ENCODE results near the gene TMEM80. TPM values are rescaled to one million over a fixed set of nuclear protein-coding genes. Genes with fewer than 3 reads are reported as not detected.

TMEM80 gene
- total and polyA plus RNA-seq, 4 donors: 5.1 to 12.4 (median 8.2) TPM

- H3K9me3 ChIP-seq (ENCODE audit: control insufficient read depth in 4 of 4, low read length in 3 of 4): no peaks in the 10 kb centered on the region
- peaks cover 2 to 37% (median 20%) of the 10 kb centered on the region in 4 donors for H3K36me3 ChIP-seq (ENCODE audit: control insufficient read depth in 4 of 4, insufficient read depth in 3 of 4, low read depth in 1 of 4, low read length in 3 of 4)
- no peak for DNase-seq (ENCODE audit: low spot score)
- no peaks in the 10 kb centered on the region for H3K27me3 ChIP-seq (ENCODE audit: control insufficient read depth in 4 of 4, insufficient read depth in 4 of 4, low read length in 3 of 4)
- 51% methylated on average over 33 of the region's 33 CpGs for WGBS
- peaks cover 0 to 15% (median 5%) of the 10 kb centered on the region in 4 donors for H3K4me1 ChIP-seq (ENCODE audit: control insufficient read depth in 4 of 4, insufficient read depth in 4 of 4, low read length in 3 of 4)
- H3K27ac ChIP-seq (ENCODE audit: low read depth in 1 of 2, low read length in 2 of 2): no peak overlapping the region
- no peak for TF ChIP-seq JUND (IDR thresholded peaks at IDR 0.05)
- TF ChIP-seq SP1 (IDR thresholded peaks at IDR 0.05): no peak
- peak in 1 of 2 donors; percentile 16 for TF ChIP-seq HNF4A (conservative IDR thresholded peaks at IDR 0.05)
- no peak overlapping the region for H3K9ac ChIP-seq (ENCODE audit: low read depth in 1 of 2, low read length in 2 of 2)
- no peak overlapping the region for H3K4me3 ChIP-seq (ENCODE audit: low read depth in 1 of 3, low read length in 3 of 3)
Observed at GRCh38 chr11:721741-722345, 26.2 kb downstream of the TMEM80 start.

GRCh38 chr11:722346-722811, 26.8 kb downstream of the TMEM80 start:
- Histone ChIP-seq H3K9ac (ENCODE audit: low read depth in 1 of 2, low read length in 2 of 2) (no peak overlapping the region), H3K27ac (ENCODE audit: low read depth in 1 of 2, low read length in 2 of 2) (no peak overlapping the region), H3K36me3 (ENCODE audit: control insufficient read depth in 4 of 4, insufficient read depth in 3 of 4, low read depth in 1 of 4, low read length in 3 of 4) (peaks cover 2 to 36% (median 20%) of the 10 kb centered on the region in 4 donors), H3K4me3 (ENCODE audit: low read depth in 1 of 3, low read length in 3 of 3) (no peak overlapping the region), H3K27me3 (ENCODE audit: control insufficient read depth in 4 of 4, insufficient read depth in 4 of 4, low read length in 3 of 4) (no peaks in the 10 kb centered on the region), H3K4me1 (ENCODE audit: control insufficient read depth in 4 of 4, insufficient read depth in 4 of 4, low read length in 3 of 4) (peaks cover 0 to 15% (median 5%) of the 10 kb centered on the region in 4 donors), H3K9me3 (ENCODE audit: control insufficient read depth in 4 of 4, low read length in 3 of 4) (no peaks in the 10 kb centered on the region)
- no peak for TF ChIP-seq TAF1 (conservative IDR thresholded peaks at IDR 0.05)
- TF ChIP-seq, protein P1, sequence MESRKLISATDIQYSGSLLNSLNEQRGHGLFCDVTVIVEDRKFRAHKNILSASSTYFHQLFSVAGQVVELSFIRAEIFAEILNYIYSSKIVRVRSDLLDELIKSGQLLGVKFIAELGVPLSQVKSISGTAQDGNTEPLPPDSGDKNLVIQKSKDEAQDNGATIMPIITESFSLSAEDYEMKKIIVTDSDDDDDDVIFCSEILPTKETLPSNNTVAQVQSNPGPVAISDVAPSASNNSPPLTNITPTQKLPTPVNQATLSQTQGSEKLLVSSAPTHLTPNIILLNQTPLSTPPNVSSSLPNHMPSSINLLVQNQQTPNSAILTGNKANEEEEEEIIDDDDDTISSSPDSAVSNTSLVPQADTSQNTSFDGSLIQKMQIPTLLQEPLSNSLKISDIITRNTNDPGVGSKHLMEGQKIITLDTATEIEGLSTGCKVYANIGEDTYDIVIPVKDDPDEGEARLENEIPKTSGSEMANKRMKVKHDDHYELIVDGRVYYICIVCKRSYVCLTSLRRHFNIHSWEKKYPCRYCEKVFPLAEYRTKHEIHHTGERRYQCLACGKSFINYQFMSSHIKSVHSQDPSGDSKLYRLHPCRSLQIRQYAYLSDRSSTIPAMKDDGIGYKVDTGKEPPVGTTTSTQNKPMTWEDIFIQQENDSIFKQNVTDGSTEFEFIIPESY (IDR thresholded peaks at IDR 0.05): no peak
- no peak for TF ChIP-seq EGR1 (IDR thresholded peaks at IDR 0.05; ENCODE audit: low read depth in 2 of 2)
- no peak for TF ChIP-seq REST (IDR thresholded peaks at IDR 0.05)
- no peak for TF ChIP-seq GABPA (IDR thresholded peaks at IDR 0.05 in 1 of 2, conservative IDR thresholded peaks at IDR 0.05 in 1 of 2)
- TF ChIP-seq SP1 (IDR thresholded peaks at IDR 0.05): no peak
- no peak for TF ChIP-seq FOXA2 (IDR thresholded peaks at IDR 0.05)
- no peak for TF ChIP-seq RXRA (IDR thresholded peaks at IDR 0.05)
- no peak for TF ChIP-seq FOXA1 (IDR thresholded peaks at IDR 0.05)
- DNase-seq (ENCODE audit: low spot score): no peak
- WGBS: 82% methylated on average over 20 of the region's 20 CpGs

Measured in liver (tissue), 9 donors.